ENCODE measurements around the gene ADARB2.

Gene ADARB2

GRCh38 chr10:1155791-1156615, 581.3 kb downstream of the ADARB2 start:
- no peak for DNase-seq

GRCh38 chr10:1154531-1155295, 582.6 kb downstream of the ADARB2 start:
- DNase-seq, result no peak

- no peak for DNase-seq
Measured at GRCh38 chr10:1153805-1154351, 583.4 kb downstream of the ADARB2 start.

- no peak for DNase-seq
Measured at GRCh38 chr10:1153251-1153763, 584.0 kb downstream of the ADARB2 start.

- DNase-seq, result no peak
Measured at GRCh38 chr10:1152386-1153250, 584.7 kb downstream of the ADARB2 start.

GRCh38 chr10:1151076-1152033, 586.0 kb downstream of the ADARB2 start:
- DNase-seq, result no peak

GRCh38 chr10:1150638-1150955, 586.7 kb downstream of the ADARB2 start:
- no peak for DNase-seq

GRCh38 chr10:1149793-1150637, 587.3 kb downstream of the ADARB2 start:
- DNase-seq, result no peak

- DNase-seq, result no peak
Measured at GRCh38 chr10:1148855-1149605, 588.3 kb downstream of the ADARB2 start.

GRCh38 chr10:1147810-1148209, 589.5 kb downstream of the ADARB2 start:
- DNase-seq, result no peak

- no peak for DNase-seq
Measured at GRCh38 chr10:1142596-1142995, 594.7 kb downstream of the ADARB2 start.

GRCh38 chr10:1141701-1142100, 595.6 kb downstream of the ADARB2 start:
- DNase-seq, result no peak

GRCh38 chr10:1141261-1141660, 596.1 kb downstream of the ADARB2 start:
- DNase-seq, result no peak

GRCh38 chr10:1138529-1138928, 598.8 kb downstream of the ADARB2 start:
- no peak for DNase-seq

- DNase-seq, result no peak
Measured at GRCh38 chr10:1137499-1138163, 599.7 kb downstream of the ADARB2 start.

- DNase-seq, result no peak
Measured at GRCh38 chr10:1136268-1136667, 601.1 kb downstream of the ADARB2 start.

- no peak for DNase-seq
Measured at GRCh38 chr10:1134156-1134555, 603.2 kb downstream of the ADARB2 start.

GRCh38 chr10:1133495-1134045, 603.8 kb downstream of the ADARB2 start:
- no peak for DNase-seq

- no peak for DNase-seq
Measured at GRCh38 chr10:1132584-1132983, 604.7 kb downstream of the ADARB2 start.
